Parathyroid adenoma (tissue), 2 donors: ENCODE data around the gene KLHDC1.
"Not testable (repeated sequence)": the region's sequence is repeated elsewhere in the genome, so short reads cannot be mapped to it uniquely, and the experiment has no call there.

ENCODE experiments used
- H2AFZ ChIP-seq: fragments of 300-600 bp; sonication (generic); one replicate; pipeline ENCODE4 v1.7.0; 2017; ENCODE audit warnings: antibody characterized with exemption, mild to moderate bottlenecking
- H3K27ac ChIP-seq: fragments of 300-600 bp; sonication (generic); one replicate; pipeline ENCODE4 v1.7.0; 2017
- H3K27me3 ChIP-seq: fragments of 300-600 bp; sonication (generic); one replicate; pipeline ENCODE4 v1.7.0; 2017; ENCODE audit warnings: low read length; ENCODE audit not compliant: control insufficient read depth, insufficient read depth
- H3K36me3 ChIP-seq: fragments of 300-600 bp; sonication (generic); one replicate; pipeline ENCODE4 v1.7.0; 2017; ENCODE audit warnings: low read length; ENCODE audit not compliant: control insufficient read depth, insufficient read depth
- H3K4me1 ChIP-seq: fragments of 300-600 bp; sonication (generic); one replicate; pipeline ENCODE4 v1.7.0; 2017; ENCODE audit warnings: control low read depth
- H3K4me2 ChIP-seq: fragments of 300-600 bp; sonication (generic); one replicate; pipeline ENCODE4 v1.7.0; 2017; ENCODE audit warnings: low read length
- H3K4me3 ChIP-seq: fragments of 300-600 bp; sonication (generic); one replicate; pipeline ENCODE4 v1.7.0; 2017; ENCODE audit warnings: low read depth, low read length
- H3K79me2 ChIP-seq: fragments of 300-600 bp; sonication (generic); one replicate; pipeline ENCODE4 v1.7.0; 2017; ENCODE audit warnings: control low read depth
- H3K9ac ChIP-seq: fragments of 300-600 bp; sonication (generic); one replicate; pipeline ENCODE4 v1.7.0; 2017; ENCODE audit warnings: mild to moderate bottlenecking
- H3K9me3 ChIP-seq: fragments of 300-600 bp; sonication (generic); one replicate; pipeline ENCODE4 v1.7.0; 2017; ENCODE audit warnings: low read length; ENCODE audit not compliant: control insufficient read depth
- TF ChIP-seq, protein P1 (sequence below): fragments of 300-600 bp; sonication (generic); IDR thresholded peaks from one replicate; pipeline ENCODE4 v1.7.0; 2017; ENCODE audit warnings: antibody characterized with exemption, mild to moderate bottlenecking
- donor health status: primary hyperparathyroidism.

Gene KLHDC1

DNA sequence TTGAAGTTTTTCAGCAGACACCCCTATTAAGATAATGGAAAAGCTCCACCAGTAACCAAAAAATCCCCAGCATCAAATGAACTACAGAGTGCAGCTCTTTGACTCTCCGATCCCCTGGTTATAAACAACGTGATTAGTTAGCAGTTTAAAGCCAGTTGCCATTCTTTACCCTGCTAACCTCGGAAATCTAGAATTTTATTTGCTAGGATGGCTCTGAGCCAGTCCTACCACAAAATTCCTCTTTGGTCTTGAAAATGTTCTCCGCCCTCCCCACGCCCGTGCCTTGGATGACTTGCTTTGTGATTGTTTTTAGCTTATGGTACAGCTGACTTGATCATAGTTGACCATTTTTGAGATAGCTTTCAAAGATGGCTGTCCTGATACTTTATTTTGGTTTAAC, 76.3 kb downstream of the KLHDC1 start:
- Histone ChIP-seq H3K4me2 (peak overlapping the region; percentile 99), H3K27me3 (no peaks in the 10 kb centered on the region), H3K4me3 (peak overlapping the region; percentile 80), H2AFZ (peak overlapping the region; percentile 96), H3K4me1 (peaks cover 4% of the 10 kb centered on the region), H3K9ac (no peak overlapping the region), H3K9me3 (no peaks in the 10 kb centered on the region), H3K27ac (peak overlapping the region; percentile 99), H3K79me2 (peaks cover 15% of the 10 kb centered on the region), H3K36me3 (no peaks in the 10 kb centered on the region)
- TF ChIP-seq, protein P1, sequence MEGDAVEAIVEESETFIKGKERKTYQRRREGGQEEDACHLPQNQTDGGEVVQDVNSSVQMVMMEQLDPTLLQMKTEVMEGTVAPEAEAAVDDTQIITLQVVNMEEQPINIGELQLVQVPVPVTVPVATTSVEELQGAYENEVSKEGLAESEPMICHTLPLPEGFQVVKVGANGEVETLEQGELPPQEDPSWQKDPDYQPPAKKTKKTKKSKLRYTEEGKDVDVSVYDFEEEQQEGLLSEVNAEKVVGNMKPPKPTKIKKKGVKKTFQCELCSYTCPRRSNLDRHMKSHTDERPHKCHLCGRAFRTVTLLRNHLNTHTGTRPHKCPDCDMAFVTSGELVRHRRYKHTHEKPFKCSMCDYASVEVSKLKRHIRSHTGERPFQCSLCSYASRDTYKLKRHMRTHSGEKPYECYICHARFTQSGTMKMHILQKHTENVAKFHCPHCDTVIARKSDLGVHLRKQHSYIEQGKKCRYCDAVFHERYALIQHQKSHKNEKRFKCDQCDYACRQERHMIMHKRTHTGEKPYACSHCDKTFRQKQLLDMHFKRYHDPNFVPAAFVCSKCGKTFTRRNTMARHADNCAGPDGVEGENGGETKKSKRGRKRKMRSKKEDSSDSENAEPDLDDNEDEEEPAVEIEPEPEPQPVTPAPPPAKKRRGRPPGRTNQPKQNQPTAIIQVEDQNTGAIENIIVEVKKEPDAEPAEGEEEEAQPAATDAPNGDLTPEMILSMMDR: no peak

DNA sequence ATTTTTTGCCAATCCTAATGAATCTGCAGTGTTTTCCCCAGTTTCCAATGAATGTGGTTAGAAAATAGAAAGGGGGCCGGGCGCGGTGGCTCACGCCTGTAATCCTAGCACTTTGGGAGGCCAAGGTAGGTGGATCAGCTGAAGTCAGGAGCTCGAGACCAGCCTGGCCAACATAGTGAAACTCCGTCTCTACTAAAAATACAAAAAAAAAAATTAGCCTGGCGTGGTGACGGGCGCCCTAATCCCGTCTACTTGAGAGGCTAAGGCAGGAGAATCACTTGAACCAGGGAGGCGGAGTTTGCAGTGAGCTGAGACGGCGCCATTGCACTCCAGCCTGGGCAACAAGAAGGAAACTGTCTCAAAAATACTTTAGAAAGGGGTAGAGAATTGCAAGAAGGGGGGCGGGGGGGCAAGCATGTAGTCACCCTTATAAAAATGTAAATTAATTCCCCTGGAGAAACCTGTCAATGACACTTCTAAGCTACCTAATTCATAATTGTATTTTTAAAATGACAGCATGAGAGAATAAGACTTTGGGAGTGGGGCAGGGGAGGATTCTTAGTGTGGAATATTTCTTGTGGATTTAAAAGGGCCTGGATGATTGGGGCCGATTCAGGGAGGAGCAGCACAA, 76.8 kb downstream of the KLHDC1 start:
- no peak overlapping the region for H3K27ac ChIP-seq
- TF ChIP-seq, protein P1: no peak
- H3K9ac ChIP-seq: no peak overlapping the region
- H3K4me2 ChIP-seq: peak overlapping the region; percentile 99
- H3K4me1 ChIP-seq: peaks cover 4% of the 10 kb centered on the region
- H3K4me3 ChIP-seq: peak overlapping the region; percentile 80
- H3K36me3 ChIP-seq: no peaks in the 10 kb centered on the region
- no peak overlapping the region for H2AFZ ChIP-seq
- no peaks in the 10 kb centered on the region for H3K27me3 ChIP-seq
- H3K9me3 ChIP-seq: no peaks in the 10 kb centered on the region
- H3K79me2 ChIP-seq: peaks cover 15% of the 10 kb centered on the region

DNA sequence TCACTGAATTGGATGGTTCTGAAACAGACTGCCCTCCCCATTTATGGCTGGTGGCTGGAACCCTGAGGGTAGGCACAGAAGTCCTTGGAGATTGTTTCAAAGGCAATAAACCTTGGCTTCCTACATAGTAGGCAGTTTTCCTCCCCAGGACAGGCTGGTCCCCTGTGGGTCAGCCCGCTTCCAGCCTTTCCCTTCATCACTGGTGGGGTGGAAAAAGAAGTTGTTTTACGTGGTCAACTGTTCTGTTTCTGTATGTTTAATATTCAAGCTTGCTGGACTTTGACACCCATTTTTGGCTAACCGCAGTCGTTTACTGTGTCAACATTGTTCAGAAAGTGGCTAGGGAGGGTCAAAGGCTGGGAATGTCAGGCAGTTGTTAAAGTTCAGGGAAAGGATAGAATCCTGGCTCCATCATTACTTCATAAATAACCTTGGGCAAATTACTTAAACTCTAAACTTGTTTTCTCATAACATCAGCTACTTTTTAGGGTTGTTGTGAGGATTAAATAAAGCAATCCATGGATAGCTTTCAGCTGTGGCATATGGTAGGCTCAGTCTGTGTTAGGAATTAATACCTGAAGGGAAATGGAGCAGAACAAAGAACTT, 77.4 kb downstream of the KLHDC1 start:
- H3K27ac ChIP-seq: no peak overlapping the region
- peak overlapping the region; percentile 99 for H3K4me2 ChIP-seq
- H3K4me1 ChIP-seq: peaks cover 4% of the 10 kb centered on the region
- H3K27me3 ChIP-seq: no peaks in the 10 kb centered on the region
- no peak overlapping the region for H3K4me3 ChIP-seq
- H3K9me3 ChIP-seq: no peaks in the 10 kb centered on the region
- H3K79me2 ChIP-seq: peaks cover 15% of the 10 kb centered on the region
- no peak overlapping the region for H2AFZ ChIP-seq
- TF ChIP-seq, protein P1: no peak
- H3K9ac ChIP-seq: no peak overlapping the region
- H3K36me3 ChIP-seq: no peaks in the 10 kb centered on the region

DNA sequence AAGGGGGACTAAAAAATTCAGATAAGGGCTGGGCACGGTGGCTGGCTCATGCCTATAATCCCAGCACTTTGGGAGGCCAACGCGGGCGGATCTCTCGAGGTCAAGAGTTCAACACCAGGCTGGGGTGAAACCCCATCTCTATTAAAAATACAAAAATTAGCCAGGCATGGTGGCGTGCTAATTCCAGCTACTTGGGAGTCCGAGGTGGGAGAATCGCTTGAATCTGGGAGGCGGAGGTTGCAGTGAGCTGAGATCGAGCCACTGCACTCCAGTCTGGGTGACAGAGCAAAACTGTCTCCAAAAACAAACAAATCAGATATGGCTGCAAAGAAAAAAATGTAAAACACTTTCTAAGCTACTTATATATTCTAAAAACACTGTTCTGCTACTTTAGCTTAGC, 78.8 kb downstream of the KLHDC1 start:
- H3K4me3 ChIP-seq, H3K27ac ChIP-seq, H2AFZ ChIP-seq, H3K36me3 ChIP-seq, H3K9me3 ChIP-seq, H3K9ac ChIP-seq, H3K4me1 ChIP-seq, H3K27me3 ChIP-seq, H3K4me2 ChIP-seq: not testable (repeated sequence)
- H3K79me2 ChIP-seq: peaks cover 15% of the 10 kb centered on the region

DNA sequence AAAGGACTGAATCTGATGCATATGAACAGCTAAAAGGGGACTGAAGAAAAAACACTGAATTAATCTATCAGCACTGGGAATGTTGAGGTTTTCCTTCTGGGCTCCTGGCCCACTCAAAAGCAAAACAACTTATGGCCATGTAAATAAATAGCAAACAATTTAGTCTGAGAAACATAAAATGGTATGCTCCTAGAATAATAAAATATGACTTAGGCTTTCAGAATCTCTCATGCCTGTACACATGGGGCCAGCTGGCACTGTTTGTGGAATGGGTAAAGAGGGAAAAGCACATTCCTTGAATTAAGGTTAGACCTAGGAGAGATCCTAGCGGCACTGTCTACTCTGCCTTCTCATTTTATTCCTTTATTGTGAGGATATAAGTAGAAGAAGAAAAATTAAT, 81.2 kb downstream of the KLHDC1 start:
- peaks cover 10% of the 10 kb centered on the region for H3K79me2 ChIP-seq
- no peak overlapping the region for H3K27ac ChIP-seq
- no peaks in the 10 kb centered on the region for H3K27me3 ChIP-seq
- TF ChIP-seq, protein P1: no peak
- no peaks in the 10 kb centered on the region for H3K4me1 ChIP-seq
- H3K36me3 ChIP-seq: no peaks in the 10 kb centered on the region
- no peak overlapping the region for H3K4me2 ChIP-seq
- H2AFZ ChIP-seq: no peak overlapping the region
- H3K9me3 ChIP-seq: no peaks in the 10 kb centered on the region
- H3K4me3 ChIP-seq: no peak overlapping the region
- H3K9ac ChIP-seq: no peak overlapping the region
